Endometrial microvascular endothelial cells (primary cell): Measurements from ENCODE around the gene DDX17. TPM values are rescaled to one million over a fixed set of nuclear protein-coding genes. Genes with fewer than 3 reads are reported as not detected.

Experiments used
- in situ Hi-C: cut with HindIII; loops from 2 replicates; pipeline ENCODE4 v1.10.0; 2017; ENCODE audit warnings: low sequenced_read_pairs, low pct_unique_long_range_greater_than_20kb; ENCODE audit errors: inconsistent ontology term
- total RNA-seq: library from RNA; depleted of rRNA; stranded (reverse); fragments of >200 nt; gene quantifications from one replicate; pipeline ENCODE4 v1.2.3, GENCODE V29; 2015; ENCODE audit errors: inconsistent ontology term

DDX17 gene
- total RNA-seq = 239 TPM

DNA sequence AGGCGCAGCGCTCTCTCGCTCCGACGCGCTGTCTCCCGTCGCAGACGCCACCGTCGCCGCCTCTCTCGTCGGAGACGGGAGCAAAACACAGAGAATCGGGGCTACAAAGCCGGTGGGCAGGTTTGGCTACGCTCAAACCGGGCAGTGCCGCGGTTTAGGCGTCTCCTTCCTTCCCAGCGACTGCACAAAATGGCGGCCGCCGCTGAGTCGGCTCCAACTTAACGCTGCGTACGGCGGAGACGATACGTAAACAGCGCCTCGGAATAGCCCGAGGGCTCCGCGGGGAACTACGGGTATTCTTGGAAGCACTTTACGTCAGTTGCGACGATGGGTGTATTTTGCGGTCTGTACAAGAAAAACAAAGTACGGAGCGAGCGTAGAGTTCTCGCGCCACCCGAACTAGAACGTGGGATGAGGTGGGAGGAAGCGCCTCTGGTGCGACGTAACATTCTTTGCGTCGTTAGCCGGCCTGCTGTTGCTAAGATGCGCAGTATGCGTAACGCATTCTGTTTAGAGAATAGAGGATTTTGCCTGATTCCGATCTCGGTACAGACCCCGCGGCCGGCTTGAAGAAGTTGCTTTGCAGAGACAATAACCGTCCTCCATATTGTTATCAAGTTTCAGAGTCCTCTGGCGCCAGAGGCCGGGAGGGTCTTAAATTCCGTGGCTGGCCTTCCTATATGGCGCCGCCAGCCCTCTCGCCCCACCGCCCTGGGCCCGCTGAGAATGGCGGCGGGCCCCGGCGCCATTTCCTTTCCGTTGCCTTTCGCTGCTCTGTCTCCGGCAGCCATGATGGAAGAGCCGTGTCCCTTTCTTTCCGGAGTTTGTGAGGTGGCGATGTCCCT lies at the start of gene DDX17:
Gene DDX17, minus strand, starts transcription at position 194 of the 845 bp plus-strand sequence.
- in situ Hi-C loops = no loop called here

DNA sequence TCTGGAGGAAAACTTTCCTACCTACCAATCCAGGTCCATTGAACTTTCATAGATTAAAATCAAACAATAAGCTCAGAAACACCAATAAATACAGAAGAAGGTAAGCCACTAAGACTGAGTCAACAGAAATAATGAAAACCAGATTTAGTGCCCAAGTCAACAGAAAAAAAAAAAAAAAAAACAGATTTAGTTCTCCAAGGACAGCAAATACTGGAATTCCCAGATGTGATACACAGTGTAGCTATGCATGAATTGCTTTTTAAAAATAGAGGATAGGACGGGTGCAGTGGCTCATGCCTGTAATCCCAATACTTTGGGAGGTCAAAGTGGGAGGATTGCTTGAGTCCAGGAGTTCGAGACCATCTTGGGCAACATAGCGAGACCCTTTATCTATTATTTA lies 48.2 kb upstream of the DDX17 start:
- in situ Hi-C loops = no loop called here

- in situ Hi-C loops = no loop called here
Measured at GRCh38 chr22:38549101-38549894, 43.2 kb upstream of the DDX17 start.

DNA sequence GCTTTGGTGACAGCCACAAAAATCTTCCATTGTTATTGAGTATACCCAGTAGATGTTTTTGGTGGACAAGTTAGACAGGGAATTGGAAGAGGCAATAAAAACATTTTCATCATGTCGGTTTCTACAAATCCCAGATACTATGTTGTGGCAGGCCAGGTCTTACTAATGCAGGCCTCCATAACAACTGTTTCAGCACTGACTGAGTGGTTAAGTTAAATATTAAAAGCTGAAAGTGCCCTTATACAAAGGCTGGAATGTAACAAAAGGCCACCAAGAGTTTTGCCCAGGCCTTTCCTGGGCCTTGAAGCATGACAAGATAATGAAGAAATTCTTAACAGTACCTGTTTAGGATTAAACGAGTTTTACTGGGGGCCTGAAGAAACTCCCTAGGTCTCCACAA lies 34.6 kb upstream of the DDX17 start:
- in situ Hi-C loops = no loop called here

DNA sequence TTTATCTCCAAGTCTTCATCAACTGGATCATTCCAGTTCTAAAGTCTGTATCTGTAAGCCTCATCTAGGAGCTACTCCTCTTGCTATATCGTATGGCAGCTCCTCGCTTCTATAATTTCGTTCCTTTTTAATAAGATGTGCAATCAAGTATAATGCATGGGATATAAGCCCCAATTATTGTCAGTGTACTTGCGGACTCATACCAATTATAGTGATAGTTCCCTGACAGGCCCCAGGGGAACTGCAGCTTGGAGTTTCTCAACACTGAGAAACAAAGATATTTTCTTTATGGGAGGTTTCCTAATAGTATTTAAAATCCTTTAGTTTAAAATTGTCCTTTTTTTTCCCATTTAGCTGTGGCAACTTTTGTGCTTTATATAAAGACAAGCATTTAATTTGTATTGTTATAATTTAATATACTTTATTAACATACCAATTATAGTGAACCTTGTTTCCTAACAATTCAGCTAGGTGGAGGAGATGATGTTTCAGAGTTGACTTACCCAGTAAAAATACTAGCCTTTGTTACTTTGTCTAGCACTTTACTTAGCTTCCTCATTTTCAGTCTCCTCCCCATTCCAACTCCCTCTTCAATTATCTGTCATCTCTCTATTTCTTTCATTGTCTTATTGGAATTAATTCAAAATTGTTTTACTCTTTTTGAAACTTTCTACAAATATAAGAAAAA lies 25.3 kb upstream of the DDX17 start:
- in situ Hi-C loops = no loop called here

GRCh38 chr22:38524429-38524828 lies 18.3 kb upstream of the DDX17 start:
- in situ Hi-C loops = no loop called here

DNA sequence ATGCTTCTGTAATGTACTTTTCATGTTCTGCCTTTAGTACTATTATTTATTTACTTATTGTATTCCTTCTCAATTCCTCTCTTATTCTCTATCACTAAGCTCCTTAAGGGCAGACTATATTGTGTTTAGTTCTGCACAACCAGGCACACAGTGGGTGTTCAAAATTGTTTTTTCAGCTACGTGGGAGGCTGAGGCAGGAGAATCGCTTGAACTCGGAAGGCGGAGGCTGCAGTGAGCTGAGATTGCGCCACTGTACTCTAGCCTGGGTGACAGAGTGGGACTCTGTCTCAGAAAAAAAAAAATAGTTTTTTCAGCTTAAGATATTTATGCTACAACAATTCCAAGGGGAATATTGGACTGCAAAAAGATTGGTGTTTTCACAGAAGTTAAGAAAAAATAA lies 17.4 kb upstream of the DDX17 start:
- in situ Hi-C loops = no loop called here

- in situ Hi-C loops = no loop called here
Measured at GRCh38 chr22:38523029-38523428, 16.9 kb upstream of the DDX17 start.

- in situ Hi-C loops = no loop called here
Measured at GRCh38 chr22:38519453-38520250, 13.5 kb upstream of the DDX17 start.

DNA sequence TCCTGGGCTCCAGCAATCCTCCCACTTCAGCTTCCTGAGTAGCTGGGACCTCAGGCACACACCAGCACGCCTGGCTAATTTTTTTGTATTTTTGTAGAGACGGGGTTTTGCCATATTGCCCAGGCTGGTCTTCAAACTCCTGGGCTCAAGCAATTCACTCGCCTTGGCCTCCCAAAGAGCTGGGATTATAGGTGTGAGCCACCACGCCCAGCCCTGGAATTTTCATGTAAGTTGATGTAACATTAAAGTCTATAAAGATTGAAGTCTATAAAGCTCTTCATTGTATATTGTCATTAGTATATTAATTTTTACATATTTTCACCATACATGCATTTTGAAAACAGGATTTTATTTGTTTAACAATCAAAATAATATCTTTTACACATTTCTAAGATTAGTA lies 12.5 kb upstream of the DDX17 start:
- in situ Hi-C loops = no loop called here

DNA sequence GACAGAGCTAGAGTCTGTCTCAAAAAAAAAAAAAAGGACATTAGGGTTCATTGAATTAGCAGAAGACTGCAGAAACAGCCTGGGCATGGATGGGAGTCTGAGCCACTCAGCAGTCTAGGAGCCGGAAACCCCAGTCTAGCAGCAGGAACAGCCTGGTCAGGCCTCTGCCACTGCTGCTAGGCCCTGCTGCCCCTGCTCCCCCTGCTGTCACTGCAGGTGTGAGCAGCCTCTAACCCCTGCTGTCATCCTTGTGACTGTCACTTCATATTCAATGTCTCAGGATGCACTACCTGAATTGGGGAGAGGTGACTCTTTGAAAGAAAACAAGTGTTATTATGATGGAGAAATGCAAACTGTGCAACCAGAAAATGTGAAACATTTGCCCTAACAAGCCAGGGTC lies 7.0 kb upstream of the DDX17 start:
- in situ Hi-C loops = no loop called here

DNA sequence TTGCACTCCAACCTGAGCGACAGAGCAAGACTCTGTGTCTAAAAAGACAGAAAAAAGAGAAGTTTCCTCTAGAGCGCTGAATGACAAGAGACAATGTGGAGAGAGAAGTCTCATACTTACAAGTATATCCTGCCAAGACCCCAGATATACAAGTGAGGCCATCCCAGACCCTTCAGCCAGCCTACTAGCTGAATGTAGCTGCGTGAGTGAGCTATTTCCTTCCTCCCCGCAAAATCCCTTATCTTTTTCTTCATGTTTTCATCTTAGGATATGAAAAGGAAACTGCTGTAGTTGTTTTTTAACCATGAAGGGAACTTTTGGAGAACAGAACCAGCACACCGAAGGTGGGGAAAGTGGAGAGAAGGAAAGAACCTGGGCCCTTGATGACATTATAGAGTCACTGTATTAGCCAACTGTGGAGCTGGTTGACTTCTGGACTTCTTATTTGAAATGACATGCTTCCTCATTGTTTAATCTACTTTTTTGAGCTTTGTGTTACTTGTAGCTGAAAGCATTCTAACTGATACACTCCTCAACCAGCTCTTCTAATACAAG lies 4.4 kb upstream of the DDX17 start:
- in situ Hi-C loops = no loop called here

DNA sequence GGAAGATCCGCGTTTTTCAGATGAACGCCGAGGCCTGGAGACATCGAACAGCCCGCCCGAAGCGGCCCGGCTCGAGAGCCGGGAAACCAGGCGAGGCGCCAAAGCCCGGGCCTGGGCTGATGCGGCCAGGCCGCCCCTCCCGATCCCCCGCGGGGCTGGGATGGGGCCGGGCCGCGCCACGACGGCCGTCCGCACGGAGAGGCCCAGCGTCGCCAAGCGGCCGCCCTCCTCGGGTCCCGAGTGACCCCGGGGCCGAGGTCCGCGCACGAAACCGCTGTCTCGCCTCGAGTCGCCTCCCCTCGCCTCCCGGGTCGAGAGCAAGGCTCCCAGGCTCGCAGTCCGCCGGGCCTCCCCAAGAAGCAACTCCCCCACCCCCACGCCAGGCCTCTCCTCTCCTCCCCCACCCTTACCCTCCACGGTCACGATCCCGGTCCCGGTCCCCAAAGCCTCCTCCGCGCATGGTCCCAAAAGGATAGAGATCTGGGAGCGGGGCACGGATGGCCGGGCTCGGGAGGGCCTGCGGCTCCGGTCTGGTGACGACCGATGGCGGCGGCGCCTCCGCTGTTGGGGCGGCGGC lies 482 bp downstream of the DDX17 start:
- in situ Hi-C loops = no loop called here

- in situ Hi-C loops = no loop called here
Measured at GRCh38 chr22:38504731-38505540, 1.2 kb downstream of the DDX17 start.

GRCh38 chr22:38503021-38503420 lies 3.1 kb downstream of the DDX17 start:
- in situ Hi-C loops = no loop called here

GRCh38 chr22:38501797-38502672 lies 4.1 kb downstream of the DDX17 start:
- in situ Hi-C loops = no loop called here

GRCh38 chr22:38497869-38498268 lies 8.2 kb downstream of the DDX17 start:
- in situ Hi-C loops = no loop called here
